NOMO-1 (cell line): ENCODE results near the gene MRPL4.
"Not testable (repeated sequence)": the region's sequence is repeated elsewhere in the genome, so short reads cannot be mapped to it uniquely, and the experiment has no call there.

Experiments used
- DNase-seq, 2 experiments: peaks; one replicate each; lab custom pipeline; 2025; ENCODE audit not compliant: unreplicated experiment in 2 of 2; lab: John Stamatoyannopoulos, UW

Gene MRPL4

DNA sequence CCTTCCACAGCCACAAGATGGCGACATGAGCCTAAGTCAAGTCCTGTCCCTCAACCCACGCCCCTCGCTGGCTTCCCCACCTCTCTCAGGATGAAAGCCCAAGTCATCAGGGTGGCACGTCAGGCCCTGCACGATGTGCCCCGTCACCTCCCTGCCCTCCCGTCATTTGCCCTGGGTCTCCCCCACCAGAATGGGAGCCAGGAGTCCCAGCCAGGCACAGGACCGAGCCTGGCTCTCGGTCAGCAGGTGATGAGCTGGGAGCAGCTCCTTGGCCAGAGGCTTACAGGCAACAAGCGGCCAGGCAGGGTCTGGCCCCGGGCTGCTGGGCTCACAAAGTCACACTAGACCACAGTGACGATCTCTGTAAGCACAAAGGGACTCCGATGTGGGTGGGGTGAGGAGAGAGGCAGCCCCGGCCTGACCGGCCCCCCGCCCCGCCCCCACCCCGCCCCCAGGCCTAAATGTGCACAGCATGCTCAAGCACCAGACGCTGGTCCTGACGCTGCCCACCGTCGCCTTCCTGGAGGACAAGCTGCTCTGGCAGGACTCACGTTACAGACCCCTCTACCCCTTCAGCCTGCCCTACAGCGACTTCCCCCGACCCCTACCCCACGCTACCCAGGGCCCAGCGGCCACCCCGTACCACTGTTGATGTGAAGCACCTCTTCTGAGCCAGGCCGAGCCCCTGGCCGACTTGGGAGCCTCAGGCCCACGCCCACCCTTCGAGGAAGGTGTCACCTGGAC lies 7.3 kb downstream of the MRPL4 start:
- peak; percentile 55 to 67 for DNase-seq

DNA sequence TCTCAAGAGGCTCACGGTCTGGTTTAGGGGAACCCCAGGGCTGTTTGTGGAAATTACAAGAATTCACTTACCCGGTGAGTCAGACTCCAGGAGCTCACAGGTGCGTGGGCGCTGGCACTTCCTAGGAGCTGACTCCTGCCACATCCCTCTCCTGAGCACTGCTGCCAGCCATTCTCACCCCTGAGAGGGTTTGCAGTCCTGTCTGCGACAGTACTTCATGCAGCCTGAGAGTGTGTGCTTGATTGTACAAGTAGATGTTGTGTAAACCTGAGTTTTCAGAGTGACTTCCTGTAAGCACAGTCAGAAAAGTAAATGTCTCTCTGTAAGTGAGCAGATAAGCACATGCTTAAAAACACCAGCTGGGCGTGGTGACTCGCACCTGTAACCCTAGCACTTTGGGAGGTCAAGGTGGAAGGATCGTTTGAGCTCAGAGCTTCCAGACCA lies 8.1 kb downstream of the MRPL4 start:
- no peak for DNase-seq

DNA sequence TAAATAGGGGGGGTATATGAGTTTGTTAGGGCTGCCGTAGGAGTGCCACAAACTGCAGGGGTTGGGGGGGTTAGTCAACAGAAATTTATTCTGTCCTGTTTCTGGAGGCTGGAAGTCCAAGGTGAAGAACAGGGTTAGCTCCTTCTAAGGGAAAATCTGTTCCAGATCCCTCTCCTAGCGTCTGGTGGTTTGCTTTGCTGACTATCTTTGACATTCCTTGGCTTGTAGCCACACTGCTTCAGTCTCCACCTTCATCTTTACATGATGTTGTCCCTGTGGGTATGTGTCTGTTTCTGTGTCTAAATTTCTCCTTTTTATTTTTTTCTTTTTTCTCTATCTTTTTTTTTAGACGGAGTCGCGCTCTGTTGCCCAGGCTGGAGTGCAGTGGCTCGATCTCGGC lies 10.8 kb downstream of the MRPL4 start:
- DNase-seq = no peak

DNA sequence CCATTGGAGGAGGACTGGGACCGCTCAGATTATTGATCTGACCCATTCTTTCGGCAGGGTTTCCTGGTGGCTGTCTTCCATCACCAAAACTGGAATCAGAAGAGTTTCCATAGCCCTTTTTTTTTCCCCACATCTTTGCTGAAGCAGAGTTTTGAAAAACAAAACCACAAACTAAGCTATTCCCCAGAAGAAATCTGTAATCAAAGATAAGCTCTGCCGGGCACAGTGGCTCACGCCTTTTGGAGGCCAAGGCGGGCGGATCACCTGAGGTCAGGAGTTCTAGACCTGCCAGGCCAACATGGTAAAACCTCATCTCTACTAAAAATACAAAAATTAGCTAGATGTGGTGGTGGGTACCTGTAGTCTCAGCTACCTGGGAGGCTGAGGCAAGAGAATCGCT lies 14.7 kb downstream of the MRPL4 start:
- no peak for DNase-seq

DNA sequence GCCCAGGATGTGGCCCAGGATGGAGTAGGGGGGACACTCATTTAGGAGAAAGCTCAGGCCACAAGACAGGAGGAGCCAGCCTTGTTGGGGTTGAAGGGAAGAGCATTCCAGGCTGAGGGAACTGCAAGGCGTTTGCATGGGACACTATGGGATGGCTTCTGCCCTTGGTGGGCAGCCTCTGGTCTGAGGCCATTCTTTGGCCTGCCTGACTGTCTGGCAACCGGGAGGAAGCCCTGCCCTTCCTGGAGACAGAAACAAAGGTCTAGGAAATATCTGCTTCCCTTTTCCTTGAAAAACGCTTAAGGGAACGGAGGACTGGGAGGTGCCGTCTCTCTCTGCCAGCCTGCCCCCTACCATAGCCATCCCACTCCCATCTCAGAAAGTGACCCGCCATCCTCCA lies 16.1 kb downstream of the MRPL4 start:
- no peak for DNase-seq

DNA sequence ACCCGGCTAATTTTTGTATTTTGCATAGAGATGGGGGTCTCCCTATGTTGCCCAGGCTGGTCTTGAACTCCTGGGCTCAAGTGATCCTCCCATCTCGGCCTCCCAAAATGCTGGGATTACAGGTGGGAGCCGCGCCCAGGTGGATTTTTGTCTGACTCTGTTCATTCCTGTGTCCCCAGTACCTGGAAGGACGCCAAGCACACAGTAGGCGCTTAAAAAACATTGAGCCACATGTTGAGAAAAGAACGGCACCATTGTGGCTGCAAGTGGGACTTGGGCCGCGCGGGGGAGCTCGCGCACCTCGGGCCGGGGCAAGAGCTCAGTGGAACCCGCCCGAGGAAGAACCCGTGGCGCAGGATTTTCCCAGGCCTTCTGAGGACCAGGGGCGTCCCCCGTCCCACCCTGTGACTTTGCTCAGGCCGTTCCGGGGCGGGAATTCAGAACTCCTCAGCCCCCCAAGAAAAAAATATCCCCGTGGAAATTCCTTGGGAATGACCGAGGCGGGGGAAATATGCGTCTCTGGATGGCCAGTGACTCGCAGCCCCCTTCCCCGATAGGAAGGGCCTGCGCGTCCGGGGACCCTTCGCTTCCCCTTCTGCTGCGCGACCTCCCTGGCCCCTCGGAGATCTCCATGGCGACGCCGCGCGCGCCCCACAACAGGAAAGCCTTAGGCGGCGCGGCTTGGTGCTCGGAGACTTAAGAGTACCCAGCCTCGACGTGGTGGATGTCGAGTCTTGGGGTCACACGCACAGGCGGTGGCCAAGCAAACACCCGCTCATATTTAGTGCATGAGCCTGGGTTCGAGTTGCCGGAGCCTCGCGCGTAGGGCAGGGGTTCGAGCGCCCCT lies 17.5 kb downstream of the MRPL4 start:
- DNase-seq = peak; percentile 64 to 71

DNA sequence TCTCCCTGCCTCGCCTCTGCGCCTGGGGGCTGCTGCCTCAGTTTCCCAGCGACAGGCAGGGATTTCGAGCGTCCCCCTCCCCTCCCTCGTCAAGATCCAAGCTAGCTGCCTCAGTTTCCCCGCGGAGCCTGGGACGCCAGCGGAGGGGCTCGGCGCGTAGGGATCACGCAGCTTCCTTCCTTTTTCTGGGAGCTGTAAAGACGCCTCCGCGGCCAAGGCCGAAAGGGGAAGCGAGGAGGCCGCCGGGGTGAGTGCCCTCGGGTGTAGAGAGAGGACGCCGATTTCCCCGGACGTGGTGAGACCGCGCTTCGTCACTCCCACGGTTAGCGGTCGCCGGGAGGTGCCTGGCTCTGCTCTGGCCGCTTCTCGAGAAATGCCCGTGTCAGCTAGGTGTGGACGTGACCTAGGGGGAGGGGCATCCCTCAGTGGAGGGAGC lies 18.2 kb downstream of the MRPL4 start:
- DNase-seq = peak; percentile 73 to 81

DNA sequence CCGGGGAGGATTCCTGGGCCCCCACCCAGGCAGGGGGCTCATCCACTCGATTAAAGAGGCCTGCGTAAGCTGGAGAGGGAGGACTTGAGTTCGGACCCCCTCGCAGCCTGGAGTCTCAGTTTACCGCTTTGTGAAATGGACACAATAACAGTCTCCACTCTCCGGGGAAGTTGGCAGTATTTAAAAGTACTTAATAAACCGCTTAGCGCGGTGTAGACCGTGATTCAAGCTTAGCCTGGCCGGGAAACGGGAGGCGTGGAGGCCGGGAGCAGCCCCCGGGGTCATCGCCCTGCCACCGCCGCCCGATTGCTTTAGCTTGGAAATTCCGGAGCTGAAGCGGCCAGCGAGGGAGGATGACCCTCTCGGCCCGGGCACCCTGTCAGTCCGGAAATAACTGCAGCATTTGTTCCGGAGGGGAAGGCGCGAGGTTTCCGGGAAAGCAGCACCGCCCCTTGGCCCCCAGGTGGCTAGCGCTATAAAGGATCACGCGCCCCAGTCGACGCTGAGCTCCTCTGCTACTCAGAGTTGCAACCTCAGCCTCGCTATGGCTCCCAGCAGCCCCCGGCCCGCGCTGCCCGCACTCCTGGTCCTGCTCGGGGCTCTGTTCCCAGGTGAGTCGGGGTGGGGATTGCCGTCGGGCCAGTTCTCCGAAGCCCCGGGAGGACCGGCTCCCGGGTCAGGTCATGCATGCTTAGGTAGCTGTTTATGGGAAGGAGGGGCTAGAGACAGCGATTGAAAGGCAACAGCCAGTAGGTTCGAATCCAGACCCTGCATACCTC lies 18.8 kb downstream of the MRPL4 start, which contains the start of gene ICAM1:
ICAM1 (plus strand) TSS at position 505 of the 779 bp plus-strand sequence; CDS start at position 545, 40 bp downstream.
- peak; percentile 37 to 62 for DNase-seq

DNA sequence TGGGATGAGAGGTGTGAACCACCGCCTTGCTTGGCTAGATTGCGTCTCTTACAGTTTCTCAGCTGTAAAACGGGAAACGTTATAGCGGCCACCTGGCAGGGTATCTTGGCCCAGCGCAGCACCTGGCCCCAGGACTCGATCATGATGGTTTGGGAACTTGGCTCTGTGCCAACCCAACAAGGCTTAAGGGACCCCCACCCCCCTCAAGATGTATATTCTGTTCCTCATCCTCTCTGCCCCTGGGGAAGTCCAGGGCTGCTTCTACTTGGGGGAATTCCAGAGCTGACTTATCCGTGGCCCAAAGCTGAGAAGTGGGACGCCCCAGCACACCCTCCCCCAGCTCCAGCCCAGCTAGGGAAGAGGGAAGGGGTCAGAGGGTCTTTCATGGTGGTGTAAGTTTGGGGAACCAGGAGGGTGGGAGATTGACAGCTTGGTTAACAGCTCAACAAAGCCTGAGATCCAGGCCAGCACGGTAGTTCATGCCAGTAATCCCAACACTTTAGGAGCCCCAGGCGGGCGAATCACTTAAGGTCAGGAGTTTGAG lies 19.6 kb downstream of the MRPL4 start:
- DNase-seq = no peak

DNA sequence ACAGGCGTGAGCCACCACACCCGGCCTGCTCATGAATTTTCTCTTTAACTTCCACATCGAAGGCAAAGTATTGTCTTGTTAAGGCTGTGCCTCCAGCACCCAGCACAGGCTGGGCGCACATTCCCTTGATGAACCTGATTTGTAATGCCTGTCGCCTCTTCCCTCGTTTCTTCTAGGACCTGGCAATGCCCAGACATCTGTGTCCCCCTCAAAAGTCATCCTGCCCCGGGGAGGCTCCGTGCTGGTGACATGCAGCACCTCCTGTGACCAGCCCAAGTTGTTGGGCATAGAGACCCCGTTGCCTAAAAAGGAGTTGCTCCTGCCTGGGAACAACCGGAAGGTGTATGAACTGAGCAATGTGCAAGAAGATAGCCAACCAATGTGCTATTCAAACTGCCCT lies 22.6 kb downstream of the MRPL4 start:
- DNase-seq = no peak

DNA sequence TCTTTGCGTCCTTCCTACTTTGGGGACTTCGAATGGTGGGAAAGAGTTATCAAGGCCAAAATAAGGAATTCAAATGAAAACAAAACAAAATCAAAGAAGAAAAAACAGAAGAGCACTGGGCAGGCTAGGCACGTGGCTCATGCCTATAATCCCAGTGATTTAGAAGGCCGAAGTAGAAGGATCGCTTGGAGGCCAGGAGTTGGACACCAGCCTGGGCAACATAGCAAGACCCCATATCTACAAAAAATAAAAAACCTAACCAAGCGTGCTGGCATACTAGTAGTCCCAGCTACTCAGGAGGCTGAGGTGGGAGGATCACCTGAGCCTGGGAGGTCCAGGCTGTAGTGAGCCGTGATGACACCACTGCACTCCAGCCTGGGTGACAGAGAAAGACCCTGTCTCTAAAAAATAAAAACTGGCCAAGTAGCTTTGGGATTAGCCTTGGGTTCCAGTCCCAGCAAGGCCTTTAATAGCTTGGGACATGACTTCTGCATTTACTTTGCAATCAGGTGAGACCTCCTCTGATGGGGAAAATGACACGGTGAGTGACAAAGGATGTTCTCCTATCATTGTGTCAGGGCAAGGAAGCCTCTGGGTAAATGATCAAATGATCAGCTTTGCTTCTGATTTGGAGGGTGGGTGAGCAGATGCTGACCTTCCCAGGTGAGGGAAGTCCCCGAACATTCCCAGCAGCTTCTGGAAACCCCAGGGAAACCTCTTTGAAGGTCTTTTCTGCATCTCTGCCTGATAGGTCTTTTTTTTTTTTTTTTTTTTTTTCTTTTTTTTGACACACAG lies 26.0 kb downstream of the MRPL4 start:
- no peak for DNase-seq

DNA sequence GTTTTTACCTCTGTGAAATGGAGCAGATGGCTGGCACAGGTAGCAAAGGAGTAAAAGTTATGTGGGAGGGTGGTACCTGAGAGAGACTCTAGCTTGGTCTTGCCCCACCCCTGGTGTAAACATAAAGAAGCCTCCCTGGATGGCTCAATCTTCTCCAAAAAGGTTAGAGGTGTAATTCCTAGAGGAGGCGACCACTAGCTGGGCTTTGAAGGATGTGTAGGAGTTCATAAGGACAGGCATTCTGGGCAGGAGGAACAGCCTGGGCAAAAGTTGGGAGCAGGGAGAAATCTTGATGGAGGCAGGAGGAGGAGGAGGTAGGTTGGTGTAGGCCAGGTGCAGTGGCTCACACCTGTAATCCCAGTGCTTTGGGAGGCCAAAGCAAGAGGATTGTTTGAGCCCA lies 26.9 kb downstream of the MRPL4 start:
- no peak for DNase-seq

DNA sequence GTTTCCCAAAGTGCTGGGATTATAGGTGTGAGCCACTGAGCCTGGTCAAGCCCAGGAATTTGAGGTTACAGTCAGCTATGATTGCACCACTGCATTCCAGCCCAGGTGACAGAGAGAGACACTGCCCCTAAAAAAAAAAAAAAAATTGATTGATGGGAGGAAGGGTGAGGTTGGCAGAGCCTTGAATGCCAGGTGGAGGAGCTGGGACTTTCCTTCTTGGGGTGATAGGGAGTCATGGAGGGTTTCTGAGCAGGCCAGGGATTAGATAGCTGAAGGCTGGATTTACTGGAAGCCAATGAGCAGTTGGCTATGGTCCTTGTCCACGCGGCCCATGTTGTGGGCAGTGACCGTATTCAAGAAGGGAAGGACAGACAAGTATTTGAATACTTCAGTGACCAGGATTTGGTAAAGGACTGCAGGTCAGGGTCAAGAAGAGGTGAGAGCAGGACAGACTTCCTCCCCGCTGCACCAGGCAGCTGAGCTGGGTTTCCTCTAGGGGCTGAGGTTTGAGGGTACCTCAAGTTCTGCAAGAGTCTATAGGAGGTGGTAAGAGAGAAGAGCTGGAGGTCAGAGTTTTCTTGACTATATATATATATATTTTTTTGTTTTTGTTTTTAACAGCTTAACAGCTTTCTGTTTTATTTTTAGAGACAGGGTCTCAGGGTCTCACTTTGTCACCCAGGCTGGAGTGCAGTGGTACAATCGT lies 27.9 kb downstream of the MRPL4 start:
- no peak for DNase-seq

DNA sequence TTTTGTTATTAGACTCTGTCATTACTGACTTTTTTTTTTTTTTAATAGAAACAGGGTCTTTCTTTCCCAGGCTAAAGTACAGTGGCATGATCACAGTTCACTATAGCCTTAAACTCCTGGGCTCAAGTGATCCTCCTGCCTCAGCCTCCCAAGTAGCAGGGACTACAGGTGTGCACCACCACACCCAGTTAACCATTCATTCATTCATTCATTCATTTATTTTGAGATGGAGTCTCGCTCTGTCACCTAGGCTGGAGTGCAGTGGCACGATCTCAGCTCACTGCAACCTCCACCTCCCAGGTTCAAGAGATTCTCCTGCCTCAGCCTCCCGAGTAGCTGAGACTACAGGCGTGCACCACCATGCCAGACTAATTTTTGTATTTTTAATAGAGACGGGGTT lies 30.0 kb downstream of the MRPL4 start:
- not testable (repeated sequence) for DNase-seq

DNA sequence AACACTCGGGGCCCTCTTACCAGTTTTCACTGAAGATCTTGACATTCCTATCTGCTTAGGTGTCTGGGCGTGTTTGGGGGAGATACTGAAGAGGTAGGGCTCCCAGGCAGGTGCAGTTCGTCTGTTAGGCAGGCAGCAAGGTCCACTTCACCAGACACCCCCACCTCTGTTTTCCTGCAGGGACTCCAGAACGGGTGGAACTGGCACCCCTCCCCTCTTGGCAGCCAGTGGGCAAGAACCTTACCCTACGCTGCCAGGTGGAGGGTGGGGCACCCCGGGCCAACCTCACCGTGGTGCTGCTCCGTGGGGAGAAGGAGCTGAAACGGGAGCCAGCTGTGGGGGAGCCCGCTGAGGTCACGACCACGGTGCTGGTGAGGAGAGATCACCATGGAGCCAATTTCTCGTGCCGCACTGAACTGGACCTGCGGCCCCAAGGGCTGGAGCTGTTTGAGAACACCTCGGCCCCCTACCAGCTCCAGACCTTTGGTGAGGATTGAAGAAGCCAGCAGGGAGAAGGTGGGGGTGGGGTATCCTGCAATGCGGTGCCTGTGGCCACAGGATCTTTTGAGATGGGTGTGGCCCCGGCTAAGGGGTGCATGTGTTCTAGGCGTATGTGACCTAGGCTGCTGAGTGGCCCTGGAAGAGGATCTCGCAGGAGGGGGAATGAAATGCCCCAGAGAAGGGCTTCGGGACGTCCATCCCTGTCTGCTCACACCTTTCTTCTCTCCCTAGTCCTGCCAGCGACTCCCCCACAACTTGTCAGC lies 31.5 kb downstream of the MRPL4 start:
- DNase-seq = no peak

DNA sequence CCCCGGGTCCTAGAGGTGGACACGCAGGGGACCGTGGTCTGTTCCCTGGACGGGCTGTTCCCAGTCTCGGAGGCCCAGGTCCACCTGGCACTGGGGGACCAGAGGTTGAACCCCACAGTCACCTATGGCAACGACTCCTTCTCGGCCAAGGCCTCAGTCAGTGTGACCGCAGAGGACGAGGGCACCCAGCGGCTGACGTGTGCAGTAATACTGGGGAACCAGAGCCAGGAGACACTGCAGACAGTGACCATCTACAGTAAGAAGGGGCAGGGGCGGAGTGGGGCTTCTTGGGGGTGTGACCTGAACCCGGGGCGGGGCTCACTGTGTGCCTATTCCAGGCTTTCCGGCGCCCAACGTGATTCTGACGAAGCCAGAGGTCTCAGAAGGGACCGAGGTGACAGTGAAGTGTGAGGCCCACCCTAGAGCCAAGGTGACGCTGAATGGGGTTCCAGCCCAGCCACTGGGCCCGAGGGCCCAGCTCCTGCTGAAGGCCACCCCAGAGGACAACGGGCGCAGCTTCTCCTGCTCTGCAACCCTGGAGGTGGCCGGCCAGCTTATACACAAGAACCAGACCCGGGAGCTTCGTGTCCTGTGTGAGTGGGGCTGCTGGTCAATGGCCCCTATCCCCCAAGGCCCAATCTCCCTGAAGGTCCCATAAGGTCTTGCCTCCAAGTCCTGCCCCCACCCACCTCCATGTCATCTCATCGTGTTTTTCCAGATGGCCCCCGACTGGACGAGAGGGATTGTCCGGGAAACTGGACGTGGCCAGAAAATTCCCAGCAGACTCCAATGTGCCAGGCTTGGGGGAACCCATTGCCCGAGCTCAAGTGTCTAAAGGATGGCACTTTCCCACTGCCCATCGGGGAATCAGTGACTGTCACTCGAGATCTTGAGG lies 32.3 kb downstream of the MRPL4 start:
- DNase-seq = no peak

DNA sequence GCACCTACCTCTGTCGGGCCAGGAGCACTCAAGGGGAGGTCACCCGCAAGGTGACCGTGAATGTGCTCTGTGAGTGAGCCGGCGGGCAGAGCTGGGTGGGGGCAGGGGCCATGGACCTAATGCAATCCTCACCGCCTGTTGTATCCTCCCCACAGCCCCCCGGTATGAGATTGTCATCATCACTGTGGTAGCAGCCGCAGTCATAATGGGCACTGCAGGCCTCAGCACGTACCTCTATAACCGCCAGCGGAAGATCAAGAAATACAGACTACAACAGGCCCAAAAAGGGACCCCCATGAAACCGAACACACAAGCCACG lies 32.9 kb downstream of the MRPL4 start:
- DNase-seq = no peak

DNA sequence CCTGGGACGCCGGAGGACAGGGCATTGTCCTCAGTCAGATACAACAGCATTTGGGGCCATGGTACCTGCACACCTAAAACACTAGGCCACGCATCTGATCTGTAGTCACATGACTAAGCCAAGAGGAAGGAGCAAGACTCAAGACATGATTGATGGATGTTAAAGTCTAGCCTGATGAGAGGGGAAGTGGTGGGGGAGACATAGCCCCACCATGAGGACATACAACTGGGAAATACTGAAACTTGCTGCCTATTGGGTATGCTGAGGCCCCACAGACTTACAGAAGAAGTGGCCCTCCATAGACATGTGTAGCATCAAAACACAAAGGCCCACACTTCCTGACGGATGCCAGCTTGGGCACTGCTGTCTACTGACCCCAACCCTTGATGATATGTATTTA lies 33.4 kb downstream of the MRPL4 start:
- peak; percentile 15 to 25 for DNase-seq
